Activated B cell treated with CpG ODN at 0.5 μM for 24 hours (primary cell): ENCODE measurements around the gene MTERF2. TPM values are rescaled to one million over a fixed set of nuclear protein-coding genes. Genes with fewer than 3 reads are reported as not detected.
A peak's percentile ranks its signal among the peaks of the same experiment; 100 is the strongest.

ENCODE experiments used
- ATAC-seq: fragments of 200-7000 bp; cut with Tn5 transposase; one replicate; pipeline ENCODE4 v1.10.0; 2021; ENCODE audit warnings: low read depth, mild to moderate bottlenecking, moderate library complexity
- CTCF ChIA-PET: fragments of 350-600 bp; sonication (Branson Sonifier 250); formaldehyde crosslinking; loops from one replicate; lab custom pipeline; 2021; ENCODE audit warnings: antibody characterized with exemption; lab: Charles Lee
- POLR2A ChIA-PET: fragments of 350-600 bp; sonication (Branson Sonifier 250); formaldehyde crosslinking; loops from one replicate; lab custom pipeline; 2021; ENCODE audit warnings: antibody characterized with exemption; lab: Charles Lee
- DNase-seq: peaks from one replicate; pipeline ENCODE4 v3.0.0; 2022
- H3K27ac Mint-ChIP-seq: one replicate; pipeline ENCODE4 v1.8.0; 2020; ENCODE audit warnings: mixed read lengths
- H3K27me3 Mint-ChIP-seq: one replicate; pipeline ENCODE4 v1.8.0; 2021; ENCODE audit warnings: mixed read lengths
- H3K36me3 Mint-ChIP-seq: one replicate; pipeline ENCODE4 v1.8.0; 2021; ENCODE audit warnings: low read depth, mixed read lengths
- H3K4me1 Mint-ChIP-seq: one replicate; pipeline ENCODE4 v1.8.0; 2021; ENCODE audit warnings: mixed read lengths
- H3K4me3 Mint-ChIP-seq: one replicate; pipeline ENCODE4 v1.8.0; 2020; ENCODE audit warnings: mild to moderate bottlenecking, mixed read lengths
- H3K9me3 Mint-ChIP-seq: one replicate; pipeline ENCODE4 v1.8.0; 2020; ENCODE audit warnings: mixed read lengths
- intact Hi-C: fragments of 100-400 bp; cut with micrococcal nuclease; formaldehyde crosslinking; loops from one replicate; pipeline ENCODE4 v1.15.1; 2024
- total RNA-seq: library from RNA; stranded (reverse); gene quantifications from 2 replicates; pipeline ENCODE4 v1.2.3, GENCODE V29; 2022
- TF ChIP-seq, protein P1 (sequence below): fragments of 200-600 bp; IDR thresholded peaks from one replicate; pipeline ENCODE4 v1.8.0; 2022; ENCODE audit warnings: antibody characterized with exemption, mild to moderate bottlenecking

Gene MTERF2
- total RNA-seq, 1 donor from 2014 or later: 9.4 TPM

GRCh38 chr12:106954462-106955376 lies 32.2 kb downstream of the MTERF2 start:
- peak; percentile 28 for DNase-seq
- Mint-ChIP-seq H3K4me3 (peak overlapping the region; percentile 96), H3K36me3 (peaks cover 4% of the 10 kb centered on the region), H3K27me3 (peaks cover 3% of the 10 kb centered on the region), H3K9me3 (peaks cover 7% of the 10 kb centered on the region), H3K27ac (peak overlapping the region; percentile 80), H3K4me1 (peaks cover 23% of the 10 kb centered on the region)
- ChIA-PET CTCF (interaction anchor here (0.7 kb wide), 2 partner anchors 49 to 150 kb away, joined by 3 read pairs; no protein-coding TSS in a partner anchor), POLR2A (interaction anchor here (0.6 to 1.7 kb wide), 7 partner anchors 19 to 783 kb away, joined by 3 to 9 read pairs (median 4); partner anchors contain the start of genes MTERF2 and POLR3B)
- peak; percentile 19 for ATAC-seq
- TF ChIP-seq, protein P1, sequence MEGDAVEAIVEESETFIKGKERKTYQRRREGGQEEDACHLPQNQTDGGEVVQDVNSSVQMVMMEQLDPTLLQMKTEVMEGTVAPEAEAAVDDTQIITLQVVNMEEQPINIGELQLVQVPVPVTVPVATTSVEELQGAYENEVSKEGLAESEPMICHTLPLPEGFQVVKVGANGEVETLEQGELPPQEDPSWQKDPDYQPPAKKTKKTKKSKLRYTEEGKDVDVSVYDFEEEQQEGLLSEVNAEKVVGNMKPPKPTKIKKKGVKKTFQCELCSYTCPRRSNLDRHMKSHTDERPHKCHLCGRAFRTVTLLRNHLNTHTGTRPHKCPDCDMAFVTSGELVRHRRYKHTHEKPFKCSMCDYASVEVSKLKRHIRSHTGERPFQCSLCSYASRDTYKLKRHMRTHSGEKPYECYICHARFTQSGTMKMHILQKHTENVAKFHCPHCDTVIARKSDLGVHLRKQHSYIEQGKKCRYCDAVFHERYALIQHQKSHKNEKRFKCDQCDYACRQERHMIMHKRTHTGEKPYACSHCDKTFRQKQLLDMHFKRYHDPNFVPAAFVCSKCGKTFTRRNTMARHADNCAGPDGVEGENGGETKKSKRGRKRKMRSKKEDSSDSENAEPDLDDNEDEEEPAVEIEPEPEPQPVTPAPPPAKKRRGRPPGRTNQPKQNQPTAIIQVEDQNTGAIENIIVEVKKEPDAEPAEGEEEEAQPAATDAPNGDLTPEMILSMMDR: no peak
- intact Hi-C loops: loop anchor here (1.0 to 10.0 kb wide), 6 partner anchors 139 to 1847 kb away; partner anchors contain the start of genes CKAP4, CORO1C, CRY1 and POLR3B

DNA sequence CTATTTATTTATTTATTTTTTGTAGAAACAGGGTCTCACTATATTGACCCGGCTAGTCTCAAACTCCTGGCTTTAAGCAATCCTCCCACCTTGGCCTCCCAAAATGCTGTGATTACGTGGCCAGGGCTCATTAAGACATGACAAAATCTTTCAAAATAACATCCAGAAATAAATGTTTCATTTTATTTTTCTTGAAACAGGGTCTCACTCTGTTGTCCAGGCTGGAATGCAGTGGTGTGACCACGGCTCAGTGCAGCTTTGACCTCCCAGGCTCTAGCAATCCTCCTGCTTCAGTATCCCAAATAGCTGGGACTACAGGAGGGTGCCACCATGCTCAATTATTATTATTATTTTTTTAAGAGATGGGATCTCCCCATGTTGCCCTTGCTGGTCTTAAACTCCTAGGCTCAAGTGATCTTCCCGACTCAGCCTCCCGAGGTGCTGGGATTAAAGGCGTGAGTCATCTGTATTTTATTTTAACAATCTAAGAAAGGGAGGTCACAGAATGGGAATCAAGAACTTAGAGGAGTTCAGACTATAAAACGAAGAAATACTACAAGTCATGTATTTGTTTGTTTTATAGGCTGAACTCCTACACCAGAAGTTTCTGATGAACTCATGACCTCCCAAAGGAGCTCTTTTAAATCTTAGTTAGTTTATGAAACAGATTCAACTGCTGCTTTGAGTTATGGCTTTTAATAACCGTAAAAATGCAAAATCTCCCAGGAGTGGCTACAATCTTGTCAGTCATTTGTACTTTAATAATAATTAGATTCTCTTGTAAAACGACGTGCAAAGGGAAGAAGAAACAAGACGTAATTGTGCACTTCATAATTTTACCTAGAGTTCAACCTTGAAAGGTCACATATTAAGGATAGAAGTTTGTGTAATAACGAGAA lies 33.3 kb downstream of the MTERF2 start:
- Mint-ChIP-seq H3K9me3 (peaks cover 15% of the 10 kb centered on the region), H3K4me3 (peak overlapping the region; percentile 1), H3K36me3 (peaks cover 4% of the 10 kb centered on the region), H3K4me1 (peaks cover 23% of the 10 kb centered on the region), H3K27ac (no peak overlapping the region), H3K27me3 (peaks cover 3% of the 10 kb centered on the region)
- CTCF ChIA-PET: interaction anchor here (0.7 kb wide), 1 partner anchor 48 kb away, joined by 3 read pairs; no protein-coding TSS in a partner anchor
- intact Hi-C loops: loop anchor here (10.0 kb wide), 1 partner anchor 731 kb away; the partner anchor contains the start of gene PWP1
- ATAC-seq: no peak
- no peak for DNase-seq
- TF ChIP-seq, protein P1: no peak
- POLR2A ChIA-PET: no interaction called here

DNA sequence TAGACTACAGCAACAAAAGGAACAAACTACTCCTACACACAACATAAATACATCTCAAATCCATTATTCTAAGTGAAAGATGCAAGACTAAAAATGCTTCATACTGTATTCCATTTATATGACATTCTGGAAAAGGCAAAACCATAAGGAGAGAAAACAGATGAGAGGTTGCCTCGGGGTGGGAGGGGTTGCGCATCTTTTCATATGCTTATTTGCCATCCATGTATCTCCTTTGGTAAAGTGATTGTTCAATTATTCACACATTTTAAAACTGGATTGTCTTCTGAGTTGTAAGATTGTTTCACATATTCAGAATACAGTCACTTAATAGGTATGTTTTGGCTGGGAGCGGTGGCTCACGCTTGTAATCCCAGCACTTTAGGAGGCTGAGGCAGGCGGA lies 36.4 kb downstream of the MTERF2 start:
- no peak overlapping the region for H3K4me3 Mint-ChIP-seq
- POLR2A ChIA-PET: no interaction called here

GRCh38 chr12:106947461-106947860 lies 39.5 kb downstream of the MTERF2 start:
- Mint-ChIP-seq H3K36me3 (no peaks in the 10 kb centered on the region), H3K9me3 (peaks cover 25% of the 10 kb centered on the region), H3K4me3 (no peak overlapping the region), H3K27me3 (peaks cover 13% of the 10 kb centered on the region), H3K27ac (no peak overlapping the region), H3K4me1 (no peaks in the 10 kb centered on the region)
- CTCF ChIA-PET: no interaction called here
- POLR2A ChIA-PET: no interaction called here
- ATAC-seq: no peak
- intact Hi-C loops: no loop called here
- DNase-seq: no peak
- TF ChIP-seq, protein P1: no peak

More for the DNA sequence above, 36.4 kb downstream of the MTERF2 start:
- TF ChIP-seq, protein P1: no peak
- DNase-seq: no peak
- CTCF ChIA-PET: no interaction called here
- Mint-ChIP-seq H3K27me3 (peaks cover 8% of the 10 kb centered on the region), H3K27ac (no peak overlapping the region), H3K9me3 (peaks cover 22% of the 10 kb centered on the region), H3K4me1 (peaks cover 7% of the 10 kb centered on the region), H3K36me3 (no peaks in the 10 kb centered on the region)
- no peak for ATAC-seq
- intact Hi-C loops: loop anchor here (10.0 kb wide), 1 partner anchor 734 kb away; the partner anchor contains the start of gene PWP1
